HepG2 (cell line): ENCODE results near the gene ACADVL. TPM values are rescaled to one million over a fixed set of nuclear protein-coding genes. Genes with fewer than 3 reads are reported as not detected.

Experiments used
- RBM22 ChIP-seq: fragments of 200-400 bp; formaldehyde crosslinking; optimal IDR thresholded peaks from 2 replicates; pipeline ENCODE3; 2017; ENCODE audit warnings: mild to moderate bottlenecking, low read length, moderate library complexity
- ZBTB7B ChIP-seq: sonication (generic); formaldehyde crosslinking; IDR thresholded peaks from 2 replicates; pipeline ENCODE4 v1.4.0; 2020; ENCODE audit warnings: missing genetic modification reagents
- ZNF550 ChIP-seq: sonication (generic); formaldehyde crosslinking; IDR thresholded peaks from 2 replicates; pipeline ENCODE4 v1.4.0; 2020; ENCODE audit warnings: mild to moderate bottlenecking, missing genetic modification reagents, borderline replicate concordance
- ZNF580 ChIP-seq: IDR thresholded peaks from 2 replicates; pipeline ENCODE4 v1.6.1; 2016; ENCODE audit warnings: low read depth, borderline replicate concordance
- ZNF646 ChIP-seq: sonication (generic); formaldehyde crosslinking; IDR thresholded peaks from 2 replicates; pipeline ENCODE4 v1.9.0; 2021; ENCODE audit warnings: mild to moderate bottlenecking, missing genetic modification reagents
- polyA plus RNA-seq, 8 experiments: library from polyadenylated mRNA; depleted of rRNA in 3 of 8; stranded (reverse) in 7 of 8; unstranded in 1 of 8; fragments of >200 nt; fragmentation: Illumina TruSeq in 4 of 8; extraction: Trizol in 4 of 8; gene quantifications; 2 replicates each; pipeline versions ENCODE4 v1.2.1 to v1.2.3, GENCODE V29; 2011 to 2016; ENCODE audit warnings: low read depth in 4 of 8, missing spikeins in 1 of 8, mixed read lengths in 1 of 8; ENCODE audit not compliant: insufficient read depth in 1 of 8
- total RNA-seq, 5 experiments: library from RNA; depleted of rRNA; stranded (reverse); fragments of >200 nt; fragmentation: Illumina TruSeq; extraction: Trizol; gene quantifications; 2 replicates each; pipeline ENCODE4 v1.2.3, GENCODE V29; 2016; ENCODE audit warnings: low read depth in 1 of 5

ACADVL gene
- total and polyA plus RNA-seq, 2 of the 13 experiments (the other 11 are each of a cell fraction or from before 2014, with no cell fraction given): 219 to 412 TPM

GRCh38 chr17:7176107-7176840 is 43.5 kb upstream of the ACADVL start (continued):
- peak; percentile 12; the same call in 1 of the 2 replicates for TF ChIP-seq ZNF646 (CRISPR knock-in tag)
- no peak for TF ChIP-seq RBM22
- no peak for TF ChIP-seq ZNF580 (CRISPR knock-in tag)
- no peak for TF ChIP-seq ZBTB7B
- TF ChIP-seq ZNF550 (CRISPR knock-in tag): no peak
